ENCODE measurements around the gene KRTCAP2.

The KRTCAP2 gene

DNA sequence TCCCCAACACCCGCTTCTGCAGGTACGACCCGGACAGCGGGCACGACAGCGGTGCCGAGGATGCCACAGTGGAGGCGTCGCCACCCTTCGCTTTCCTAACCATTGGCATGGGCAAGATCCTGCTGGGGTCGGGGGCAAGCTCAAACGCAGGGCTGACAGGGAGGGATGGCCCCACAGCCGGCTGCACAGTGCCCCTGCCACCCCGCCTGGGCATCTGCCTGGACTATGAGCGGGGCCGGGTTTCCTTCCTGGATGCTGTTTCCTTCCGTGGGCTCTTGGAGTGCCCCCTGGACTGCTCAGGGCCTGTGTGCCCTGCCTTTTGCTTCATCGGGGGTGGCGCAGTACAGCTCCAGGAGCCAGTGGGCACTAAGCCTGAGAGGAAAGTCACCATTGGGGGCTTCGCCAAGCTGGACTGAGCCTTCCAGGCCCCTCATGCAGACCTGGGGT, 10.7 kb upstream of the KRTCAP2 start:
- no peak for DNase-seq (ENCODE audit: low spot score)

GRCh38 chr1:155182052-155182550, 9.0 kb upstream of the KRTCAP2 start:
- no peak for DNase-seq (ENCODE audit: low spot score)

DNA sequence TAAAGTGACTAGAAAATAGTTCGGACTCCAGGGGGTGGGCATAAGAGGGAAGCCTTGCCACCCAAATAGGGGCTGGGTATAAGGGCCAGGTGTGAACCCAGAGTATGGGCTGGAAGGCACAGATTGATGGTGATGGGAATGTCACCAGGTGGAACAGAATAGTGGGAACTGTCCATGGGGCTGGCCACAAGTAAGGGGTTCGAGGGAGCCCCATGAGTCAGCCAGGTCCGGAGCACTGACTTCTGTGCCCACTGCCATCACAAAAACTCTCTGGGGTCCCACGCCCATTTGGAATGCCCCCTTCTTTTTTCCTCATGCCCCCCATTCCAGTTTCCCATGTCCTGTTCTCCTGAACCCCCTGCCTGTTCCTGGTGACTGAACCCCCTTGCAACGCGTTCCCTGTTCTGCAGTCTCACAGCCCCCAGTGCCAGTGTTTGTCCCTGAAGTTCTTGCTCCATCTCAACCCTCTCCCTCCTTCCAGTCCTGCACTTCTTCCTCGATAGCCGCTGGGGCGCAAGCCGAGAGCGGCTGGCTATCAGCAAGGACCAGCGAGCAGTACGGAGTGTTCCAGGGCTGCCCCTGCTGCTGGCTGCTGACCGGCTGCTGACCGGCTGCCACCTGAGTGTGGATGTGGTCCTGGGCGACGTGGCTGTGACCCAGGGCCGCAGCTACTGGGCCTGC, 8.4 kb upstream of the KRTCAP2 start:
- no peak for DNase-seq (ENCODE audit: low spot score)

GRCh38 chr1:155179112-155180031, 6.3 kb upstream of the KRTCAP2 start:
- no peak for DNase-seq (ENCODE audit: low spot score)

GRCh38 chr1:155178441-155179111, 5.5 kb upstream of the KRTCAP2 start:
- DNase-seq (ENCODE audit: low spot score), result no peak

DNA sequence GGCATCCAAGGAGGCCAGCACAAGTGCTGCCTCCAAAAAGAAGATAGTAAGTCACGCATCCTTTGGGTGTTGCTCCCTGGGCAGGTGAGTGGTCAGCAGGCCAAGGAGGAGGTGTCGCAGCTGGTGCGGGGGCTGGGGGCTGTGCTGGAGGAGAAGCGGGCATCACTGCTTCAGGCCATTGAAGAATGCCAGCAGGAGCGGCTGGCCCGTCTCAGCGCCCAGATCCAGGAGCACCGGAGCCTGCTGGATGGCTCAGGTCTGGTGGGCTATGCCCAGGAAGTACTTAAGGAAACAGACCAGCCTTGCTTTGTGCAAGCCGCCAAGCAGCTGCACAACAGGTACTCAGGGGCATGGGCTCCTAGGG, 4.8 kb upstream of the KRTCAP2 start:
- no peak for DNase-seq (ENCODE audit: low spot score)

DNA sequence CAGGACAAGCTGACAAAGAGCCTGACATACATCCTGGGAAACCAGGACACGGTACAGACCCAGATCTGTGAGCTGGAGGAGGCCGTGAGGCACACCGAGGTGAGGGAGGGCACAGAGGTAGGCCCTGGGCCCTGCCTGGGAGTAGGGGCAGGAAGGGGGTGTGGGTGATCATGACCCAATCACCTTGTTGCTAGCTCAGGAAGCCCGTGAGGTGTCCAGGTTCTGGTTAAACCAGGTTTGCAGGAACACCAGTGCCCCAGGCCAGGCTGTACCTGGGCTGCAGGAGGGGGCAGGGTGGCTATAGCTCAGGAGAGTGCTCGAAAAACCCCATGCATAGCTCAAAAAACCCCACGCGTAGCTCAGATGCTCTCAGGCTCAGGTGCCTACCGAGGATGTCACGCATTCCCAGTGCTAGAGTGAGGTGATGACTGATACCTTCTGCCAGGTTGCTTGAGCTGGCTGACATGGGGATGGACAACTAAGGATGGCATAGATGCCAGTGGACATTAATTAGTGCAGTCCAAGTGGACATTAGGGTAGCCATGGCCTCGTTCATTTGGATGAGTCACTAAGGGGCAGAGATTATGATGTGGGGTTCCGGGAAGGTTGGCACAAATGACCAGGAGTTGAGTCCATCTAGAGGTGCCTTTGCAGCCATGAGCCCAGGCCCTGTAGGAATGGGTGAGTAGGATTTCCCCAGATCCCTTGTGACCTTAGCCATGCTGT, 4.3 kb upstream of the KRTCAP2 start:
- DNase-seq (ENCODE audit: low spot score), result no peak

GRCh38 chr1:155176544-155177071, 3.5 kb upstream of the KRTCAP2 start:
- peak; percentile 70 for DNase-seq (ENCODE audit: low spot score)

DNA sequence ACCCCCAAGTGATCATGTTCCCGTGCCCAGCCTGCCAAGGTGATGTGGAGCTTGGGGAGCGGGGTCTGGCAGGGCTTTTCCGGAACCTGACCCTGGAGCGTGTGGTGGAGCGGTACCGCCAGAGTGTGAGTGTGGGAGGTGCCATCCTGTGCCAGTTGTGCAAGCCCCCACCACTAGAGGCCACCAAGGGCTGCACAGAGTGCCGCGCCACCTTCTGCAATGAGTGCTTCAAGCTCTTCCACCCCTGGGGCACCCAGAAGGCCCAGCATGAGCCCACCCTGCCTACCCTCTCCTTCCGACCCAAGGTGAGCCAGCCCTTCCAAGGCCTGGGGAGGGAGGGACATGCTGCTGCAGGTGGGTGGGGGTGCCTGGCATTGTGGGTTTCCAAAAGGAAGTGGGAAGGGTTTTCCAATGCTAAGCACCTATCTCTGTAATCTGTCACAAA, 2.8 kb upstream of the KRTCAP2 start:
- DNase-seq (ENCODE audit: low spot score), result no peak

DNA sequence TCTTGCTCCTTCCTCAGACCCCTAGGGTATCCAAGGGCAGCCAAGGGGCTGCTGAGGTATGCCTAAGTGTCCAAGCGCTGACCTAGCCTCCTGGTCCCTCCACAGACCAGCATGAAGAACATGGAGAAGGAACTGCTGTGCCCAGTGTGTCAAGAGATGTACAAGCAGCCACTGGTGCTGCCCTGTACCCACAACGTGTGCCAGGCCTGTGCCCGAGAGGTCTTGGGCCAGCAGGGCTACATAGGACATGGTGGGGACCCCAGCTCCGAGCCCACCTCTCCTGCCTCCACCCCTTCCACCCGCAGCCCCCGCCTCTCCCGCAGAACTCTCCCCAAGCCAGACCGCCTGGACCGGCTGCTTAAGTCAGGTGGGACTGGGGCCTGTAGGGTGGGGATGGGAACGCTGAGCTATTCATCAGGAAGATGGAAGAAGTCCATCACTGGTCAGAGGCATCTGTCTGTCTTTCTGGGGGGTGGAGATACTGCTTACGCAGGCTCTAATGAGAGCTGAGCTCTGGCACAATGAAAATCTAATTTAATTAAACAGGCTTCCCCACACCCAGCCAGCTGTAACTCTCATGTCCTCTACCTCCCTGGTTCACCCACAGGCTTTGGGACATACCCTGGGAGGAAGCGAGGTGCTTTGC, 2.3 kb upstream of the KRTCAP2 start:
- DNase-seq (ENCODE audit: low spot score), result peak; percentile 48

DNA sequence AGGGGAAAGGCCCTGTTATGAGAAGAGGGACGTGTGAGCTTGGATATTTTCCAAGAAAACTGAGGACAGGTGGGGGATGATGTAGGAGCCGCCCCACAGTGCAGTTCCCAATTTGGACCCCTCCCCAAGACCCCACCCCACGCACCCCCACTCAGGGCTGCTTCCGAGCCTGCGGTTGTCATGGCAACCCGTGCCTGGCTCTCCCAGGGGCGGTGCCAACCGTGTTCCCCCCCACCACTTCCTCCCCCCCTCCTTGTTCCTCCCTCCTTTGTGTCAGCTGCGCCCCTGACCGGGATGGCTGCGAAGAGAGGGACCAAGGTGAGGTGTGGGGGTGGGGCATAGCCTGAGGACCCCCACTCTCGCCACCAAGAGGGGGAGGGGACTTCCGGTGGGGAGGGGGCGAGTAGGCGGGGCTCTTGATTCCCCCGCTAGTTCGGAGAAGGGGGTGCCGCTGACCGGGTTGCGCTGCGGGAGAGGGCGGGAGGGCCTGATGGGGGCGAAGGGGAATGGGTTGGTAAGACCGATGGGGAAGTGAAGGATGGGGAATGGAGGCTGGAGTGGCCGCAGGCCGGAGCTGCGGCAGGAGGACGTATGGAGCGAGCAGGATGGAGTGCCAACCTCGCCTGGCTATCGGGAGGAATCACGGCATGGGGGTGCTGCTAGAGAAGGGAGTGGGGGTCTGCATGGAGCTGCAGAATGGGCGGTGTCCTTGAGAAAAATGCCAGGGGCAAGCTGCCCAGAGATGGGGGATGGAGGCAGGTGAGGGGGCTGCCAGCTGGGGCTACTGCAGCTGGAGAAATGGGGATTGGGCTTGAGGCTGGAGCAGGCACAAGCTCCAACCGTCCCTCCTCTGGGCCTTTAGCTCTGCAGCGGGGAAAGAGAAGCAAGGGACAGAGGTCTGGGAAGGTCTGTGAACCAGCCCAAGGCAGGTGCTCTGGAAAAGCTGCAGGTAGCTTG, 1.5 kb upstream of the KRTCAP2 start:
- DNase-seq (ENCODE audit: low spot score), result peak; percentile 50

- peak; percentile 69 for DNase-seq (ENCODE audit: low spot score)
Observed at GRCh38 chr1:155173478-155174323, 597 bp upstream of the KRTCAP2 start, which contains the start of gene TRIM46. Gene TRIM46 (plus strand): TSS chr1:155173849. CDS start chr1:155173967, 118 bp downstream.

DNA sequence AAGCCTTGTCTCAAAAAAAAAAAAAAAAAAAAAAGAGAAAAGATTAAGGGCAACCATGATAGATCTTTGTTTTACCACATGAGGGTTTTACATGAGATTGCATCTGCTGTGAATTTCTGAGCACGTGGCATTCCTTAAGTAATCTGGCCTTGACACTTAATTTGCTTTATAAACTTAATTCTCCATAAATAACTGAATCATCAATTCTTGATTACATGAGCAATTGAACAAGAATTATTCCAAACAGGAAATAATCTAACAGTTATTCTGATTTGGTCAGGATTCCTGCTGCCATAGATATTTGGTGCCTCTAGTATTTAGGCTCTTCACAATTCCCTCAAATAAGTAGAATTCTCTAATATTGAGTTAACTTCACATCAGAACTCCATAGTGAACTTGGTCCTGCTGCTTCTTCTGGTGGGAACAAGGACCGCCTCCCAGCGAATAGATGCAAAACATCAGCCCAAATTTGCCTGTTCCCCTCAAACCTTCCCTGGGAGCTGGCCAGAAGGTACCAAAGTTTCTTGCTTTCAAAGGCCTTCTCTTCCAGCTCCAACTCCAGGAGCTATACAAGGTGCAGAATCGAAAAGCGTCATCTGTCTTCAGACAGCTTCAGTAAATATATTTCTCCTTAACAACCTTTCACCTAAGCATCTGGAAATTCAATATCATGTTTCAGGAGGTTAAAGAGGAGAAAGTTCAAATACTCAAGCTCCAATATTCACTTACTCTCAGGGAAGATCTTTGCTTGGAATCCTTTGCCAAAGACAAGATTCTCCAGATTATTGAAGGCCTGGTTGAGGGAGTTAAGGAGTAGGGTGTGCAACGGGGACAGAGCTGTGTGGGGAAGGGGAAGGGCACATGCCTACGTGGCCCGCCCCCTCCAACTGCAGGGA, 1.0 kb downstream of the KRTCAP2 start:
- no peak for DNase-seq (ENCODE audit: low spot score)

GRCh38 chr1:155170806-155171205, 2.3 kb downstream of the KRTCAP2 start:
- DNase-seq (ENCODE audit: low spot score), result no peak

- DNase-seq (ENCODE audit: low spot score), result no peak
Observed at GRCh38 chr1:155170101-155170785, 2.9 kb downstream of the KRTCAP2 start.

- DNase-seq (ENCODE audit: low spot score), result no peak
Observed at GRCh38 chr1:155169541-155169940, 3.6 kb downstream of the KRTCAP2 start.
